Nucleus accumbens (tissue), 56 donors: ENCODE measurements around the gene BNIP5.

Experiments used
- DNase-seq, 56 donors: peaks; one replicate each; lab custom pipeline; 2025; lab: John Stamatoyannopoulos, UW

The BNIP5 gene, protein sequence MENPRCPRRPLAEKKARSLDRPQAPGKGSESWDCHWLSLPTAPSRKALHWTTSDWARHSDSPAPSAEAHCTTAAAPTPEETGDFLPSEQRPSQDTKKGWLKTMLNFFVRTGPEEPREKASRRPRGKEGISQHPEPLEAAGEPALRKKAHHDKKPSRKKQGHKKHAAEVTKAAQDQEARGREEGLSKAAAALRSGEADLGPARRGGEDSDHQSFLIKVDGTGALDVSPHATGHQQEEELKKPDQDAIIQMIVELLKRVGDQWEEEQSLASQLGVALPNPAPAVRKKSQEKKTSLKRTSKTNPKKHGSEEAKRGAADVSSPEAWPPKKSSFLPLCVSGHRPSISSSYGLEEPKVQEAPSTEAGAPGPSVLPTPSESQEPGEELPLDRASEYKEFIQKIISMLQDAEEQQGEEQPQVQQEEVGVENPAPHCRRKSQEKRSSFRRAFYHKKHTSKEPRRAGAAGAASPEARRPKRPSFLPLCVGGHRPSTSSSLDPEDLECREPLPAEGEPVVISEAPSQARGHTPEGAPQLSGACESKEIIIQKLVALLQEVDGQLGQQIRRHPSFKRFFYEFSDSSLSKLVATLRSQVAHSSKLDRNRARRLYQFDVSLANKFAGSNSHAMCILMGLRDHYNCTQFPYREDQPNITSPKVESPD

DNA sequence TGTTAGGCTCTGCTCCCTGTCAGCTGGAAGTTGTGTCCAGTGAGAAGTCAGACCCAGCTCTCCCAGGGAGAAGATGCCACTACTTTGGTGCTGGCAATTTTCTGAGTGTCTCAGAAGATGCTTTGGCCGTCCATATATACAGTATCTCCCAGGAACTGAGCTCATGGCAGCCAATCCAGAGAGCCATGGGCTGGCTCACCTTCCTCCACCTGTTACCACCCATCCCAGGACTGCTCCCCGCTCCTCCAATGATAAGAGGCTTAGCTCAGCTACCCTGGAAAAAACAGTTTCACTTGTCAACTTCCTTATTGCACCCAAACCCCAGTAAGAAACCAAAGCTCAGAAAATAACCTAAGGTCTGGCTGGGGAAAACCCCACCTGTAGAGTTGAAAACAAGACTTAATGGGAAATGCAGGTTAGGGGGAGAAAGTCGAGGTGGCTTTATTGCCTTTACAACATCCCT is at the start of gene BNIP5:
Gene BNIP5 (minus strand): TSS at position 110 of the 463 bp plus-strand sequence. CDS start 6,198 bp downstream, outside the sequence.
- no peak for DNase-seq

DNA sequence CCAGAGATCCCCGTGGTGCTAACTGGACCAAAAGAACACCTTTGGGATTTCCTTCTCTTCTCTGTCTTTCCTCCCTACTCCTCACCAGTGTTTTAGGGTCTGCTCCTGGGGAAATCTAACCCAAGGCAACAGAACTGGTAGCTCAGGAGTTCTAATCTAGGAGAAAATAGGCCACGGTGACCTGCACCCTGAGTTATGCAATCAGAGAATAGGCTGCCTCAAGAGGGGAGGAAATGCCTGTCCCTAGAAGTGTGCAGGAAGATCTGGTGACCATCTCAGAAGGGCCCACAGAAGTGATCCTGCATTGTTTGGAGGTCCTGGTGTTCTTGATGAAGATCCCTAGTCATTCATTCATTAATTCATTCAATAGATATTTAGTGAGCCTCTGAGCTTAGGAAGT is 47.4 kb upstream of the BNIP5 start:
- DNase-seq = no peak

DNA sequence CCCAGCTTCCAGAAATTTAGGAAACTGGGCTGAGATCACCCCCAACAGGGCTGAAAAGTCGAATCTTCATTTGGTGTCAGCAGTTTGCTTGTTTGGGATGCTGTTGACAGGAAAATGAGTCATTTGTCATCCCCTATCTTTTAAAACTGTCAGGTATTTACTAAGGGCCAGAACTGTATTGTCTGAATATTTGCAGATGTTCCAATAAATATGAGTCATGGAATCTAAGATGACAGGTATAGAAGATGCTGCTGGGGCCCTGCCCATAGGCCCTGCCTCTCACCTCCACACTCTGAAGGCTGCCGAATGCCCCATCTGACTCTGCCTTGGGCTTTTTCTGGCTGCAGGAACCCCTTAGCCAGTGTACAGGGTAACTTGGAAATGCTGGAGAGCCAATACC is 46.9 kb upstream of the BNIP5 start:
- DNase-seq = no peak

DNA sequence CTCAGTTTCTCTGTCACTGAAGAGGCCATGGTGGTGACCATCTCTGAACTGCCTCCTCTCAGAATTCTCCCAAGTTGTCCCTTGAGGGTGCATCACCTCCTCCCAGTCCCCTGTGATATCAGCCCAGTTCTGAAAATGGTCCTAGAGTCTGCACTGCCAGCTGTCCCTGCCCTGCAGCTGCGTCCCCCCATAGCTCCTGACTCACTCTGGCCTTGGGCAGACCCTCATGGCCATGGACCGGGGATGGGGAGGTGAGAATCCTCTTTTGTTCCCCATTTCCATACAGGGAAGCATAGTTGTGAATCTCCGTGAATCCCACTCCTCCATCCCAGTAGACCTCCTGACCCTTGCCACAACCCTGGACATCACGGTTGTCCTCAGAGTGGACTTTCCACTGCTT is 46.3 kb upstream of the BNIP5 start:
- DNase-seq = no peak

DNA sequence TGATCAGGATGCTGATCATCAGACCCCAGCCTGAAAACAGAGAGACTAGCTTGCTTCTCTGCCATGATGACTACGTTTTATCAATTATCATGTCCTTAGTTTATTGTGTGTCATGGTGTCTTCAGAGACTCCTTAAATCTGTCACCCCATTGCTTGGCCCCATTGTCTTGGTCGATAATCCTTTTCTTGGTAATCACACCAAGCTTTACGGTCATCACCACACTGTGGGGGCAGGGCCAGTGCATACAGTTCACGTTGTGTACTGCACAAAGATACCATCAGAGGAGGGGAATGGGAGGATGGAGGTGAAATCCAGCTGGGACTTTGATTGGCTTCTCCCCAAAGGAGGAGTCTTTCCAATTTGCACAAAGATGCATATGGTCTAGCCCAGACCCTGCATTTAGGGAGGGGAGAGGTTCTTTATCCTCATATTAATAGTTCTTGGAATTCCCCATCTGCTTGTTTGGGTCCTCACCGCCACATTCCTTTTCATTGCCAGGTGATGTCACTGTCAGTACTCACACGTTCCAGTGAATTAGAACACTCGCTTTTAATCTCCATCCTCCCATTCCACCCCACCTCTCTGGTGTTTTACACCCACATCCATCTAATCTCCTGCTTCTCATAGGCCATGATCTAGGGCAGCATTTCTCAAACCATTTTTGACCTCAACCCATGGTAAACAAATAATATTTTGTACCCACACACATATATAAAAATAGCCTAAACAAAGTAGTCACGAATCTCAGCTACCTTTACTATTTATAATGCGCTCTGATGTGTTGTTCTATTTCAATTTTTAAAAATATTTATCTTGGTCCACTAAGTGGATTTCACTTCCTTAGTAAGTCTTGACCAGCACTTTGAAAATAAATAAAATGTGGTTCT is 45.1 kb upstream of the BNIP5 start:
- no peak for DNase-seq

DNA sequence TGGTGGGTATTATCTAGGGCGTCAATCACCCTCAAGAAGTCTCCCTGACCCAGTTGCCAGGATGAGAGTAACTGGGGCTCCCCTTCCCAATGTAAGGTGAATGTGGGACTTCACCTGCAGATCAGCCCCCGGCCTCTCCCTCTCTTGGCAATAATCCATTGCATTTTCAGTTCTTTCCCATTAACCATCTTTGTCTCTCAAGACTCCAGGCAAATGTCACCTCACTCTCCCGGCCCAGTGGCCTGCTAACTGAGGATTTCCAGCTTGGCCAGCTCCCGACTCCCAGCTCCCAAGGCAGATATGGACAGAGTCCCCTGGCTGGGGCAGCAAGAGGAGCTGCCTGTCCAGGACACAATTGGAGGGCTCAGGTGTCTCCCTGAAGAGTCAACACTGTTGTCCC is 43.5 kb upstream of the BNIP5 start:
- DNase-seq = no peak

DNA sequence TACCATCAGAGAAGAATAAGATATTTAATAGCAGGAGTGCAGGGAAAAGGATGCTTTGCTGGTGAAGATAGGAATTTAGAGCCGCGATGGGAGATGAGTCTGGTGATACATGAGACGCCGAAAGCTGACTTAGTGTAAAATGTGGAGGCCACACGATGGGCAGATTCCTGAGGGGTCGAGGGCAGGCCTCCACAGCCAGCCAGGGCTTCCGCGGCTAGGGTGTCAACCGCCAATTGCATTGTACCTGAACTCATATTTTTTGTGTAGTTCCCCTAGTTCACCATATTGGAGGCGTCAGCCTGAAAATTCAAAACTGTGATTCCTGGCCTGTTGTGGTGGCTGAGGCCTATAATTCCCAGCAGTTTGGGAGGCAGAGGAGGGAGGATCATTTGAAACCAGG is 42.2 kb upstream of the BNIP5 start:
- no peak for DNase-seq

DNA sequence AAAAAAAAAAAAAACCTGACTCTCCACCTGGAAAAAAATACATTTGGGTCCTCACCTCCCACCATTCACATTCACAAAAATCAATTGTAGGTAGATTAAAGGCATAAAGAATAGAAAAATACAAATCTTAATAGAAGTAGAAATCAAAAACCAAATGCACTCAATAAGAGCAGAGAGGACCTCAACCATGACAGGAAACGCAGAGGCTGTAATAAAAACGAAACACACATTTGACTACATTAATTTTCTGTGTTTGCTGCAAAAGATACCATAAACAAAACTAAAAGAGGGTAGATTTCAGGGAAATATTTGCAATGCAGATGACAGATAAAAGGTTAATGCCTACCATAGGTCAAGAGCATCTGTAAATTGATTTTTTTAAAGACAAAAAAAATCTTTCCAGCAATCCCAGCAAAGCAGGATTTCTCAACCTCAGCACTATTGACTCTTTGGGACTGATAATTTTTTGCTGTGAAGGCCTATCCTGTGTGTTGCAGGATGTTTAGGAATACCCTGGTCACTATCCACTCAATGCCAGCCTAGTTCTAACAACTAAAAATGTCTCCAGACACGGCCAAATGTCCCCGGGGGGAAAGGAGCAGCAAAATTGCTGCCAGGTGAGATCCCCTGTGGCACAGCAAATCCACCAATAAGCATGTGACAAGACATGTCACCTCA is 41.7 kb upstream of the BNIP5 start:
- DNase-seq = no peak

GRCh38 chr6:36377594-36377993 is 40.9 kb upstream of the BNIP5 start:
- no peak for DNase-seq

DNA sequence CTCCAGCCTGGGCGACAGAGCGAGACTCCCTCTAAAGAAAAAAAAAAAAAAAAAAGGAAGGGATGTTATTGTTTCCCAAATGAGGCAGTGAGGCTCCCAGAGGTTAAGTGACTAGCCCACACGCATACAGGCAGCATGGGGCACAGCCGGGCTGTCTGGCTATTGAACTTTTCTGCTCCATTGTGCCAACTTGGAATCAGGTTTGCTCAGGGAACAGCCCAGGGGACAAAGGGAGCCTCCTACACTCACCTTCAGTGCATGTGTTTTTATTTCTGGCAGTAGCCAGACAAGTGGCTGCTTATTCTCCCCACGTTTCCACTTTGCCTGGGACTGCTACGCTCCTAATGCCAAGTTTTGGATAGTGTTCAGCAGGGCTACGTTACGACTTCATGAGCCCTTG is 40.1 kb upstream of the BNIP5 start:
- DNase-seq = no peak

- DNase-seq = no peak
These were observed 39.5 kb upstream of the BNIP5 start for GRCh38 chr6:36376183-36376582.

DNA sequence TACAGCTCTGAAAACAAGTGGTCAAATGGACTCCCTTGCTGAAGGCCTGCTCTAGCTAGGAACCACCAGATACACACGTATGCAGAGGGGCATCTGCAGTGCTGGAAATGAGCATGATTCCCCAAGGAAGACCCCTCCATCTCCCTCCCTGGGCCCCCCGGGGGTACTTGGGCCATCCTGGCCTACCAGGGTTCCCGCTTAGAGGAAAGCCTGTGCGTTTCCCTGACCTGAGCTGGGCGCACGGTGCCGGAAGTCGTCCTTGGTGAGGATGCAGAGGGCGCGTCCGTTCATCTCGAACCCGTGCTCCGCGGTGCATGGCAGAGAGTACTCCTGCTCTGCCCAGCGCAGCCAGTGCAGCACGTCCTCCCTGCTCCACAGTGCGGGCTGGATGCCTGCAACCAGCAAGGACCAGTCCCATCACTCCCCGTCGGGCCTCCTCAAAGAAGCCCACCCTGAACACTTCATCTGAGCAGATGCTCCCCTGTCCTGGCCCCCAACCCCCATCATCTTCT is 39.0 kb upstream of the BNIP5 start:
- no peak for DNase-seq

DNA sequence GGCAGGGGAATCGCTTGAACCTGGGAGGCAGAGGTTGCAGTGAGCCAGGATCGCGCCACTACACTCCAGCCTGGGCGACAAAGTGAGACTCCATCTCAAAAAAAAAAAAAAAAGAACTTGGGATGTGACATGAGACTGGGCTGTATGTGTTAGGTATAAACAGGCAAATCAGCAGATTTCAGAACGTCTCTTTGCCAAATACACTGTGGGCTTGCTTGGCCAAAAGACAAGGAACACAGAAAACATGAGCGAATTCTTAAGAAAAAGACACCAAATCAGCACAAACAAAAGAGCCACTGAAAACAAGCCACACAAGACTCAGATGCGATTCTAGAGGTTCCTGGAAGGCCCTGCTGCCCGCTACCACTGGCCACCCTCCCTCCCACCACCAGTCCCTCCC is 38.3 kb upstream of the BNIP5 start:
- no peak for DNase-seq

DNA sequence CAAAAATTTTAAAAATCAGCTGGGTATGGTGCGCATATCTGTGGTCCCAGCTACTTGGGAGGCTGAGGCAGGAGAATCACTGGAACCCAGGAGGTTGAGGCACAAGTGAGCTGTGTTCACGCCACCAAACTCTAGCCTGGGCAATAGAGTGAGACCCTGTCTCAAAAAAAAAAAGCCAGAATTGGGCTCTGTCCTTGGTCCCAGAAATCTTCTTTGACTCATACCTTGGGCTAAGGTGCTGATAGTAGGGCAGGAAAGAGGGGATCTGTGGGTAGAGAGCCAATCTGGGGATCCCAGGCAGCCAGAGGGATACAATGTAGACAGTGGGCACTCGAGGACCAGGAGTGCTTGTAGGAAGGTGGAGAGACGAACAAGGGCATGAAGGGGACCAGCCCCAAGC is 37.5 kb upstream of the BNIP5 start:
- DNase-seq = no peak

DNA sequence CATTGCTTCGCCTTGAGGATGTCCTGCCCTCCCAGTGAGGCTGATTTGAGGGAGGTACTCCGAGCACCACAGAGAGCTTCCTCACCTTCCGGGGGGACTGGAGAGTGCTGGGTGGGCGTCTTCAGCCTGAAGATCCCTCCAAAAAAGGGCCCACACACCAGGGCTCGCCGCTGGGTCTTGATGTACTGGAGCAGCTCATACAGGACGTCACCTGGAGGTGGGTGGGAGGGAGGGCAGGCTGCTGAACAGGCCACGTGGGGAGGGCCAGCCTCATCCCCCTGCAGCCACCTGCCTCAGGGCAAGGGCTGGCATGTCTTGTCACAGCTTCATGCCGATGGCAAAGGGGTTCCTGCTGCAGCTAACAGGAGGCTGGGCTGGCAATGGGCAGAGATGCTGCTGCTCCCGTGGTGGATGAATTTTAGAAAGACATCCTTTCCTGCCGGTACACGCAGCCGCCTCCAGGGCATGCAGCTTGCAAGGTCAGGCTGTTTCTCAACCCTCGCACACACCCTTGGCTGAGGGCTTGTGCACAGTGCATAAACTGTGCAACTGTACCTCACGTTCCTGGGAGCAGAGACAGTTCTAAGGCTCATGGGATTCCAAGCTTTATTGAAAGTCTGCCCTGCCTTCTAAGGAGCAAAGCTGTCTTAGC is 36.8 kb upstream of the BNIP5 start:
- no peak for DNase-seq

DNA sequence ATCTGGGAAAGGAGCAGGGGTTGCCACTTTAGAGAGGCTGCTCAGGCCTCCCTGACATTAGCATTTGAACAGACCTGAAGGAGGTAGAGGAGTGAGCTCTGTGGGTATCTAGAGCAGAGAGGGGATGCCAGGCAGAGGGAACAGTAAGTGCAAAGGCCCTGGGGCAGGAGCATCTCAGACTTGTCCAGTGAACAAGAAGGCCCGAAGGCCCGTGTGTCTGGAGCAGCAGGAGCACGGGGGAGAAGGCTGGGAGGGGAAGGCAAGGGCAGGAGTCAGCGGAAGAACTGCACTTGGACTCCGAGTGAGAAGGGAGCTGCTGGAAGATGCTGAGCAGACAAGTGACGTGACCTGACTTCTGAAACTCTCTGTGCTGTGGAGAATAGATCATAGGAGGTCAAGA is 35.4 kb upstream of the BNIP5 start:
- no peak for DNase-seq

- DNase-seq = no peak
These were observed 34.5 kb upstream of the BNIP5 start for GRCh38 chr6:36371211-36371610.

DNA sequence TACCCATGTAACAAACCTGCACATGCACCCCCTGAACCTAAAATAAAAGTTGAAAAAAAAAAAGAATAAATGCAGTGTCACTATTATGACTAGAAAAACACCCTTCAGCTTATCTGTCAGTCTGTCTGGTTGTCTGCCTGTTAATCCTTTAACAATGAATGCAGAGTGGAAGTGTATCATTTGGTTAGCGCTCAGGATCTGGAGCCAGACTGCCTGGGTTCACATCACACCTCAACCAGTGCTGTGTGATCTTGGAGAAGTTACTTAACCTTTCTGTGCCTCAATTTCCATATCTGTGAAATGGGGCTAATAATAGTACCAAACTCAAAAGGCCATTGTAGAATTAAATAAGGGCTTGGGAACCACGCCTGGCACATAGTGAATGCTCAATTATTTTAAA is 34.0 kb upstream of the BNIP5 start:
- no peak for DNase-seq

GRCh38 chr6:36368921-36369865 is 32.5 kb upstream of the BNIP5 start:
- DNase-seq = no peak
